Measurements from ENCODE around the gene ECT2L.
"Not testable (repeated sequence)": the region's sequence is repeated elsewhere in the genome, so short reads cannot be mapped to it uniquely, and the experiment has no call there.

ECT2L gene

DNA sequence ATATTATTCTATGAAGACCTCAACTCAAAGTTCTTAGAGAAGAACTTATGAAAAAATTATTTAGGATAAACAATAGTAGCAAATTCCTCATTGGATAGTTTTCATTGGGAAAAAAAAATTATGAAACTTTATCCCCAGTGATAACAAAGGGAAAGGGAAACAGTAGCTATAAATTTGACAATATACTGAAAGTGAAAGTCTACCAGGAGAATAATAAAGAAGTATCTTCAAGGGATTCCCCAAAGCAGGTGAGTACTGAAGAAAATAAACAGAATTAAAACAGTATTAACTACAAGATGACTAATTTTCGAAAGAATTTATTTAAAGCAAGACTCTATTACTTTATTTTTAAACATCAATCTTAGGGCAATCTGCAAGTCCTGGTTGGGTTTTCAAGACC is 135.8 kb downstream of the ECT2L start:
- Histone ChIP-seq H3K4me1 (ENCODE audit: insufficient read depth, low read length, severe bottlenecking) (no peaks in the 10 kb centered on the region), H3K9me3 (ENCODE audit: low read length) (peaks cover 5% of the 10 kb centered on the region; the same call in 1 of the 2 replicates), H4K20me1 (ENCODE audit: insufficient read depth, low read length) (no peaks in the 10 kb centered on the region), H3K4me3 (ENCODE audit: low read depth, low read length, poor library complexity, severe bottlenecking) (no peak overlapping the region), H2AFZ (ENCODE audit: low read length) (no peak overlapping the region), H3K36me3 (ENCODE audit: insufficient read depth, low read length) (peaks cover 17% of the 10 kb centered on the region), H3K9me2 (ENCODE audit: low read depth, low read length) (no peaks in the 10 kb centered on the region), H3F3A (ENCODE audit: insufficient read depth, low read length) (no peaks in the 10 kb centered on the region), H3K4me2 (ENCODE audit: low read length) (no peak overlapping the region), H3K27ac (ENCODE audit: low read depth, low read length, poor library complexity, severe bottlenecking) (no peak overlapping the region), H3K9ac (ENCODE audit: low read length) (no peak overlapping the region), H3K79me2 (ENCODE audit: insufficient read depth, low read length) (no peaks in the 10 kb centered on the region), H3K27me3 (ENCODE audit: insufficient read depth, low read length) (no peaks in the 10 kb centered on the region)
- no peak for TF ChIP-seq EZH2 (IDR thresholded peaks at IDR 0.05; ENCODE audit: borderline replicate concordance, low read length)
- TF ChIP-seq, protein P1, sequence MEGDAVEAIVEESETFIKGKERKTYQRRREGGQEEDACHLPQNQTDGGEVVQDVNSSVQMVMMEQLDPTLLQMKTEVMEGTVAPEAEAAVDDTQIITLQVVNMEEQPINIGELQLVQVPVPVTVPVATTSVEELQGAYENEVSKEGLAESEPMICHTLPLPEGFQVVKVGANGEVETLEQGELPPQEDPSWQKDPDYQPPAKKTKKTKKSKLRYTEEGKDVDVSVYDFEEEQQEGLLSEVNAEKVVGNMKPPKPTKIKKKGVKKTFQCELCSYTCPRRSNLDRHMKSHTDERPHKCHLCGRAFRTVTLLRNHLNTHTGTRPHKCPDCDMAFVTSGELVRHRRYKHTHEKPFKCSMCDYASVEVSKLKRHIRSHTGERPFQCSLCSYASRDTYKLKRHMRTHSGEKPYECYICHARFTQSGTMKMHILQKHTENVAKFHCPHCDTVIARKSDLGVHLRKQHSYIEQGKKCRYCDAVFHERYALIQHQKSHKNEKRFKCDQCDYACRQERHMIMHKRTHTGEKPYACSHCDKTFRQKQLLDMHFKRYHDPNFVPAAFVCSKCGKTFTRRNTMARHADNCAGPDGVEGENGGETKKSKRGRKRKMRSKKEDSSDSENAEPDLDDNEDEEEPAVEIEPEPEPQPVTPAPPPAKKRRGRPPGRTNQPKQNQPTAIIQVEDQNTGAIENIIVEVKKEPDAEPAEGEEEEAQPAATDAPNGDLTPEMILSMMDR (IDR thresholded peaks at IDR 0.05; ENCODE audit: low read length): no peak

DNA sequence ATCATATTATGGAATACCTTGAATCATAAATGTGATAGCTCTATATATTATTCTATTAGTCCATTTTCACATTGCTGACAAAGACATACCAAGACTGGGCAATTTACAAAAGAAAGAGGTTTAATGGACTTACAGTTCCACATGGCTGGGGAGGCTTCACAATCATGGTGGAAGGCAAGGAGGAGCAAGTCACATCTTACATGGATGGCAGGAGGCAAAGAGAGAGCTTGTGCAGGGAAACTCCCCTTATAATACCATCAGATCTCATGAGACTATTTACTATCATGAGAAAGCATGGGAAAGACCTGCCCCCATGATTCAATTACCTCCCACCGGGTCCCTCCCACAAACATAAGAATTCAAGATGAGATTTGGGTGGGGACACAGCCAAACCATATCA is 141.0 kb downstream of the ECT2L start:
- not testable (repeated sequence) for H4K20me1 ChIP-seq (ENCODE audit: insufficient read depth, low read length); H3F3A ChIP-seq (ENCODE audit: insufficient read depth, low read length); H3K27ac ChIP-seq (ENCODE audit: low read depth, low read length, poor library complexity, severe bottlenecking); H3K4me3 ChIP-seq (ENCODE audit: low read depth, low read length, poor library complexity, severe bottlenecking); H3K4me1 ChIP-seq (ENCODE audit: insufficient read depth, low read length, severe bottlenecking); H3K9me3 ChIP-seq (ENCODE audit: low read length); H2AFZ ChIP-seq (ENCODE audit: low read length); H3K9ac ChIP-seq (ENCODE audit: low read length); H3K79me2 ChIP-seq (ENCODE audit: insufficient read depth, low read length); H3K27me3 ChIP-seq (ENCODE audit: insufficient read depth, low read length); H3K4me2 ChIP-seq (ENCODE audit: low read length); H3K9me2 ChIP-seq (ENCODE audit: low read depth, low read length)
- peaks cover 43% of the 10 kb centered on the region for H3K36me3 ChIP-seq (ENCODE audit: insufficient read depth, low read length)

DNA sequence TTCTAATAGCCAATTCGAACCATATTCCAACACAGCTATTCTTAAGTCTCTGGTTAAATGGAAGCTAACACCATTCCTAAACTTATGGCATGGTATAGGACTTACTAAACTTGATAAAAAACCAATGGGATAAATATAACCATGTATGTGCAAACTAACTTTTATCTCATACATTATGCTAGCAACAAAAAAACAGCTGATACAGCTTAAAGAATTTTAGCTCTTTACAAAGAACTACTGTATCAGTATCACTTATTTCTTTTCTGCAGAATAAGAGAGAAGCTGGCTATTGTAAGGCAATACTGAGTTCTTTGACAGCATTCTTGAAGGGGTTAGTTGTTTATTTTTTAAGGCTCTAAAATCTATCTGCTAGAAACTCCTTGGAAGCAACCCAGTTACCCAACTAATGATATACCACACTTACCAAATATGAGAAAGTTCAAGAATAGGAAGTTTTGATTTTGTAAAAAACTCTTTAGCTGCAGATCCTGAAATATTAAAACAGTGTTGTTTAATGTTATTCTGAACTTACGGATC is 147.3 kb downstream of the ECT2L start:
- Histone ChIP-seq H3K4me1 (ENCODE audit: insufficient read depth, low read length, severe bottlenecking) (no peaks in the 10 kb centered on the region), H3K27me3 (ENCODE audit: insufficient read depth, low read length) (no peaks in the 10 kb centered on the region), H3K4me2 (ENCODE audit: low read length) (no peak overlapping the region), H3K4me3 (ENCODE audit: low read depth, low read length, poor library complexity, severe bottlenecking) (no peak overlapping the region), H3F3A (ENCODE audit: insufficient read depth, low read length) (no peaks in the 10 kb centered on the region), H2AFZ (ENCODE audit: low read length) (no peak overlapping the region), H3K27ac (ENCODE audit: low read depth, low read length, poor library complexity, severe bottlenecking) (no peak overlapping the region), H3K79me2 (ENCODE audit: insufficient read depth, low read length) (no peaks in the 10 kb centered on the region), H3K9me3 (ENCODE audit: low read length) (no peaks in the 10 kb centered on the region), H3K9me2 (ENCODE audit: low read depth, low read length) (no peaks in the 10 kb centered on the region), H3K9ac (ENCODE audit: low read length) (no peak overlapping the region), H4K20me1 (ENCODE audit: insufficient read depth, low read length) (no peaks in the 10 kb centered on the region), H3K36me3 (ENCODE audit: insufficient read depth, low read length) (peaks cover 40% of the 10 kb centered on the region)
- TF ChIP-seq, protein P1 (IDR thresholded peaks at IDR 0.05; ENCODE audit: low read length): no peak
- no peak for TF ChIP-seq EZH2 (IDR thresholded peaks at IDR 0.05; ENCODE audit: borderline replicate concordance, low read length)

DNA sequence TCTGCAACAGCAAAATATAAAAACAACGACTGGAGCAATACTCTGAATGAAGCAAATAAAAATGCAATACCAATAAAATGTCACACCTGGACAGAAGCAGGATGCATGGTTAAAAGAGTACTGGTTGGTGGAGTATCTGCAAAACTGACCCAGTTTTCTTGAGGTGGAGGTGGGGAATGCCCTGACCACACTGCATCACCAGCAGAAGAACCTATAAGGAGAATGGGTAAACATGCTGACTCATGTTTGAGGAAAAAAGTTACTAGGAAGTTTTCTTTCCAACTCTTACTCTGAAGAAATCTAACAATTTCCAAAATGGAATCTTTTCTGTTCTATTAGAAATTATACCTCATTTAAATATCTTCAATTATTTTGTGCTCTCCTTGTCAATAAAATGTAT is 148.5 kb downstream of the ECT2L start:
- Histone ChIP-seq H3K9me2 (ENCODE audit: low read depth, low read length) (no peaks in the 10 kb centered on the region), H3K9me3 (ENCODE audit: low read length) (no peaks in the 10 kb centered on the region), H2AFZ (ENCODE audit: low read length) (no peak overlapping the region), H3K27ac (ENCODE audit: low read depth, low read length, poor library complexity, severe bottlenecking) (no peak overlapping the region), H3K79me2 (ENCODE audit: insufficient read depth, low read length) (peaks cover 8% of the 10 kb centered on the region; the same call in 1 of the 2 replicates), H3K36me3 (ENCODE audit: insufficient read depth, low read length) (peaks cover 32% of the 10 kb centered on the region), H3K4me2 (ENCODE audit: low read length) (no peak overlapping the region), H3F3A (ENCODE audit: insufficient read depth, low read length) (no peaks in the 10 kb centered on the region), H3K4me3 (ENCODE audit: low read depth, low read length, poor library complexity, severe bottlenecking) (no peak overlapping the region), H4K20me1 (ENCODE audit: insufficient read depth, low read length) (no peaks in the 10 kb centered on the region), H3K4me1 (ENCODE audit: insufficient read depth, low read length, severe bottlenecking) (no peaks in the 10 kb centered on the region), H3K27me3 (ENCODE audit: insufficient read depth, low read length) (no peaks in the 10 kb centered on the region), H3K9ac (ENCODE audit: low read length) (no peak overlapping the region)
- no peak for TF ChIP-seq EZH2 (IDR thresholded peaks at IDR 0.05; ENCODE audit: borderline replicate concordance, low read length)
- TF ChIP-seq, protein P1 (IDR thresholded peaks at IDR 0.05; ENCODE audit: low read length): no peak
